ENCODE results near the gene RCOR2. TPM values are rescaled to one million over a fixed set of nuclear protein-coding genes. Genes with fewer than 3 reads are reported as not detected.
A peak's percentile ranks its signal among the peaks of the same experiment; 100 is the strongest.

RCOR2 gene
- total RNA-seq, 6 experiments from 2014 or later: 0.15 TPM; not detected in 5

DNA sequence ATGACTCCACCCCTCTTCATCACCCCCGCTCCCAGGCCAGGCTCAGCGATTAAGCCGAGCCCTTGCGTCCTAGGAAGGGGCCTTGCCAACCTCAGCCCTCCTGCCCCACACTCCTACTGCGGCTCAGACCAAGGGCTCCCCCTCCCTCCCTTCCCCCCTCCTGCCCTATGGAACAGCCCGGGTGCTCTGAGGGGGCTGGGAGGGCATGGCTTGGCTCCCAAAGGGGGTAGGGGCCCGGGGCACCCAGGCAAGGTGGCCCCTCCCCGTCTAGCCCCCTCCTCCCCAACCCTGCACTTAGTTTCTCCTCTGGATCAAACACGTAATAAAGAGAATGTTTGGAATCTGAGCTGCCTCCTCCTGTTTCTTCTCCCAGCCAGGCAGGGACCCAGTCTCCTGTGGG, 6.3 kb downstream of the RCOR2 start:
- Histone ChIP-seq H3K4me1 (no peaks in the 10 kb centered on the region), H3K4me3 (no peak overlapping the region), H3K27me3 (no peaks in the 10 kb centered on the region), H3K36me3 (peaks cover 0 to 12% (median 3%) of the 10 kb centered on the region in 4 donors), H3K27ac (no peak overlapping the region), H3K9me3 (no peaks in the 10 kb centered on the region)
- WGBS (ENCODE audit: insufficient coverage, low coverage, low lambda C conversion rate, missing lambda C conversion rate): 21% methylated on average over 2 of the region's 9 CpGs
- DNase-seq (no peak), ATAC-seq (no peak)
- TF ChIP-seq CTCF (IDR thresholded peaks at IDR 0.05) (no peak), POLR2A (IDR thresholded peaks at IDR 0.05) (no peak)
- intact Hi-C loops (cut with DNase I): no loop called here

GRCh38 chr11:63909591-63910506, 7.1 kb downstream of the RCOR2 start:
- Histone ChIP-seq H3K36me3 (peaks cover 0 to 17% (median 6%) of the 10 kb centered on the region in 4 donors), H3K27me3 (no peaks in the 10 kb centered on the region), H3K4me3 (no peak overlapping the region), H3K27ac (no peak overlapping the region), H3K4me1 (no peaks in the 10 kb centered on the region), H3K9me3 (no peaks in the 10 kb centered on the region)
- TF ChIP-seq CTCF (IDR thresholded peaks at IDR 0.05) (no peak), POLR2A (IDR thresholded peaks at IDR 0.05) (no peak)
- ATAC-seq (peak in 1 of 4 donors; percentile 6), DNase-seq (no peak)
- WGBS (ENCODE audit: insufficient coverage, low coverage, low lambda C conversion rate, missing lambda C conversion rate): 71% methylated on average over 9 of the region's 24 CpGs
- intact Hi-C loops (cut with DNase I): loop anchor here in 1 of 2 donors (5.0 kb wide), 1 partner anchor 73 kb away; the partner anchor contains the start of gene MARK2

DNA sequence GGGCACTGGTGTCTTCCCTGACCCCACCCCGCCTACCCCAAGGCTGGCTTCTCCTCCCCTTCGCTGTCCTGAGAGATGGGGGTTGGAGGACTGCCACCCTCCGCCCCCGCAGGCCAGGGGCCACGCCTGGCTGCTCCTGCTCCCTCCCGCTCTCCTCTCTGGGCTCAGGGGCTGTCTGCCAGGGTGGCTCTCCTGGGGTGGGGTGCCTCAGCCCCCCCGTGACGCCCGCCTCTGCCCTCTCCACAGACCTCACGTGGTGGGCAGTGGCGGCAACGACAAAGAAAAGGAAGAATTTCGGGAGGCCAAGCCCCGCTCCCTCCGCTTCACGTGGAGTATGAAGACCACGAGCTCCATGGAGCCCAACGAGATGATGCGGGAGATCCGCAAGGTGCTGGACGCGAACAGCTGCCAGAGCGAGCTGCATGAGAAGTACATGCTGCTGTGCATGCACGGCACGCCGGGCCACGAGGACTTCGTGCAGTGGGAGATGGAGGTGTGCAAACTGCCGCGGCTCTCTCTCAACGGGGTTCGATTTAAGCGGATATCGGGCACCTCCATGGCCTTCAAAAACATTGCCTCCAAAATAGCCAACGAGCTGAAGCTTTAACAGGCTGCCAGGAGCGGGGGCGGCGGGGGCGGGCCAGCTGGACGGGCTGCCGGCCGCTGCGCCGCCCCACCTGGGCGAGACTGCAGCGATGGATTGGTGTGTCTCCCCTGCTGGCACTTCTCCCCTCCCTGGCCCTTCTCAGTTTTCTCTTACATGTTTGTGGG, 8.1 kb downstream of the RCOR2 start:
- DNase-seq (no peak), ATAC-seq (no peak)
- WGBS (ENCODE audit: insufficient coverage, low coverage, low lambda C conversion rate, missing lambda C conversion rate): 91% methylated on average over 10 of the region's 46 CpGs
- no peak overlapping the region for H3K4me3 ChIP-seq
- TF ChIP-seq CTCF (IDR thresholded peaks at IDR 0.05): no peak
- TF ChIP-seq POLR2A (IDR thresholded peaks at IDR 0.05): no peak
- H3K27me3 ChIP-seq: no peaks in the 10 kb centered on the region
- H3K4me1 ChIP-seq: no peaks in the 10 kb centered on the region
- intact Hi-C loops (cut with DNase I): loop anchor here in 1 of 2 donors (5.0 kb wide), 1 partner anchor 72 kb away; the partner anchor contains the start of gene MARK2
- H3K36me3 ChIP-seq: peaks cover 0 to 28% (median 13%) of the 10 kb centered on the region in 4 donors
- H3K9me3 ChIP-seq: no peaks in the 10 kb centered on the region
- H3K27ac ChIP-seq: no peak overlapping the region

DNA sequence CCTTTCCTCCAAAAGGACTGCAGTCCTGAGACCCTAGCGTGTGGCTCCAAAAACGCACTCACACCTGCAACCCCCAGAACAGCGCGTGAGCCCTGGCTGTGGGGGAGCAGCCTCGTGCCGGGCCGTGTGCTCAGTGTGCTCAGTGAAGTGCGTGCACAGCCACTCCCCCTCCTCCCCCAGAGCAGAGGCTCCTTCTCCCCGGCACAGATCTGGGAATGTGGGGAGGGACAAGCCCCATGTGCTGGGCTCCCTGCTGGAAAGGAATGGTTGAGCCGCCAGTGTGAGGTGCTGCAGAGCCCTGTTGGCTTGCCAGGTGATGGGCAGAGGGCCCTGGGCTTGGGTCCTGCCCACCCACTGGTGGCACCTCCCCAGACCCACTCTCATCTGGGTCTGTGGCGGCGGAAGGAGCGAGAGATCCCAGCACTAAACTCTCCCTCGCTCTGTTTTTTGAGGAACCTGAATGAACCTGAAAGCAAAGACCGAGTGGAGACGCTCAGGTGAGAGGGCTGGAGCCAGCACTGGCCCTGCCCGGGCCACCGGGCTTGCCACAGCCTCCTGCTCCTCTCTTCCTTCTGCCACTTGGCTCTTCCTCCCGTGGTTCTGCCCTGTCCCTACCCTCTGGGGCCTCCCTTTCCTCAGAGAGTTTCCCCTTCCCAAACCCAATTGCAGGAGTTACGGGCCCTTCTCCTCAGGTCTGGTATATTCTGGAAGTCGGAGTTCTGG, 9.0 kb downstream of the RCOR2 start:
- no peaks in the 10 kb centered on the region for H3K4me1 ChIP-seq
- no peak overlapping the region for H3K27ac ChIP-seq
- intact Hi-C loops (cut with DNase I): loop anchor here in 1 of 2 donors (5.0 kb wide), 1 partner anchor 71 kb away; the partner anchor contains the start of gene MARK2
- no peak overlapping the region for H3K4me3 ChIP-seq
- H3K9me3 ChIP-seq: no peaks in the 10 kb centered on the region
- WGBS (ENCODE audit: insufficient coverage, low coverage, low lambda C conversion rate, missing lambda C conversion rate): 93% methylated on average over 7 of the region's 21 CpGs
- no peaks in the 10 kb centered on the region for H3K27me3 ChIP-seq
- DNase-seq (no peak), ATAC-seq (no peak)
- TF ChIP-seq CTCF (IDR thresholded peaks at IDR 0.05): no peak
- no peak for TF ChIP-seq POLR2A (IDR thresholded peaks at IDR 0.05)
- peaks cover 0 to 36% (median 19%) of the 10 kb centered on the region in 4 donors for H3K36me3 ChIP-seq

Data from right lobe of liver (tissue), 6 donors.